H1 (cell line): ENCODE results near the gene BOK.

Source experiments
- BRCA1 ChIP-seq: IDR thresholded peaks from 2 replicates; pipeline ENCODE4 v1.6.1; 2012; ENCODE audit warnings: low read depth, low read length, improper control_type of control experiment
- CEBPB ChIP-seq: IDR thresholded peaks from 2 replicates; pipeline ENCODE4 v1.6.1; 2012; ENCODE audit warnings: low read depth, low read length
- CREB1 ChIP-seq: IDR thresholded peaks from 2 replicates; pipeline ENCODE4 v1.6.1; 2012; ENCODE audit warnings: inconsistent platforms
- RXRA ChIP-seq: IDR thresholded peaks from 2 replicates; pipeline ENCODE4 v1.6.1; 2011; ENCODE audit warnings: low read depth, mild to moderate bottlenecking, low read length, moderate library complexity; ENCODE audit not compliant: insufficient read depth
- SIN3A ChIP-seq, 2 experiments: IDR thresholded peaks in 1 of 2; conservative IDR thresholded peaks in 1 of 2; 2 replicates each; pipeline ENCODE4 v1.6.1; 2011 to 2012; ENCODE audit warnings: low read length in 2 of 2, improper control_type of control experiment in 1 of 2, low read depth in 1 of 2, mild to moderate bottlenecking in 1 of 2
- SP1 ChIP-seq: IDR thresholded peaks from 2 replicates; pipeline ENCODE4 v1.6.1; 2011; ENCODE audit warnings: low read depth, low read length
- YY1 ChIP-seq: IDR thresholded peaks from 2 replicates; pipeline ENCODE4 v1.6.1; 2011; ENCODE audit warnings: low read depth, mild to moderate bottlenecking, low read length
- TF ChIP-seq, protein P1 (sequence below), 3 experiments: IDR thresholded peaks; 1 replicate in 2 of 3; 2 replicates in 1 of 3; pipeline versions ENCODE4 v1.5.1 to v1.6.1; 2011; ENCODE audit warnings: low read length in 3 of 3, mild to moderate bottlenecking in 3 of 3, inconsistent platforms in 2 of 3, low read depth in 1 of 3, moderate library complexity in 1 of 3; ENCODE audit not compliant: insufficient read depth in 1 of 3; ENCODE audit errors: control extremely low read depth in 1 of 3

DNA sequence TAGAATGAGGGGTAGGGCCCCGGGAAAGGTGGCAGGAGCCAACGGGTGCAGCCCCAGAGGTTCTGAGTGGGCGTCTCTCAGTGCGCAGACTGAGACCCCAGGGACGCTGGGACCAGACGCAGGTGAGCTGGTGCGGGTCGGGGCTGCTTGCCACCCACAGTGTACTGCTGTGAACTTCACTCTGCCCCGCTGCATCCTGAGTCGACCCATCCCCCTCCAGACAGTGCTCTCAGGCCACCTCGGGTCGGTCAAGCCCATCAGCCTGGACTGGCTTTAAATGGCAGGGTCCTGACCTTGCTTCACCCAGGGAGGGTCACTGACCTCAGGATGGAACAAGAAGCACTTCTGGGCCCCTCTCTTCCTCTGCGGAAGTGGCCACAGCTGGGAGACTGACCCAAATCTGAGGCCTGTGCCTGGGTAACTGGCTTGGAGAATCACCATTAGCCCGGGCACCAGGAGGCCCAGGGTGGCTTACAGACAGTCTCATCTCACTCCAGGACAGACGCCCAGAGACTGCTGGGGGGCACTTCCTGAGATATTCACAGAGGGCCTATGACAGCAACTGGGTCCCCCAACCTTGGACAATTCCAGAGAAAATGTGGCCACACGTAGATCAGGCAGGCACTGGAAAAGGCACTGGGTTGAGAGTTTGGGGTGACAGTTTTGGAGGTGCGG, 23.7 kb upstream of the BOK start:
- TF ChIP-seq CREB1 (no peak), RXRA (no peak), SIN3A (conservative IDR thresholded peaks at IDR 0.05 in 1 of 2, IDR thresholded peaks at IDR 0.05 in 1 of 2; ENCODE audit: low read depth in 1 of 2, low read length in 2 of 2) (no peak), YY1 (no peak), CEBPB (no peak), SP1 (no peak), BRCA1 (no peak)
- TF ChIP-seq, protein P1, sequence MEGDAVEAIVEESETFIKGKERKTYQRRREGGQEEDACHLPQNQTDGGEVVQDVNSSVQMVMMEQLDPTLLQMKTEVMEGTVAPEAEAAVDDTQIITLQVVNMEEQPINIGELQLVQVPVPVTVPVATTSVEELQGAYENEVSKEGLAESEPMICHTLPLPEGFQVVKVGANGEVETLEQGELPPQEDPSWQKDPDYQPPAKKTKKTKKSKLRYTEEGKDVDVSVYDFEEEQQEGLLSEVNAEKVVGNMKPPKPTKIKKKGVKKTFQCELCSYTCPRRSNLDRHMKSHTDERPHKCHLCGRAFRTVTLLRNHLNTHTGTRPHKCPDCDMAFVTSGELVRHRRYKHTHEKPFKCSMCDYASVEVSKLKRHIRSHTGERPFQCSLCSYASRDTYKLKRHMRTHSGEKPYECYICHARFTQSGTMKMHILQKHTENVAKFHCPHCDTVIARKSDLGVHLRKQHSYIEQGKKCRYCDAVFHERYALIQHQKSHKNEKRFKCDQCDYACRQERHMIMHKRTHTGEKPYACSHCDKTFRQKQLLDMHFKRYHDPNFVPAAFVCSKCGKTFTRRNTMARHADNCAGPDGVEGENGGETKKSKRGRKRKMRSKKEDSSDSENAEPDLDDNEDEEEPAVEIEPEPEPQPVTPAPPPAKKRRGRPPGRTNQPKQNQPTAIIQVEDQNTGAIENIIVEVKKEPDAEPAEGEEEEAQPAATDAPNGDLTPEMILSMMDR (IDR thresholded peaks at IDR 0.05; ENCODE audit: control extremely low read depth in 1 of 3, insufficient read depth in 1 of 3, low read depth in 1 of 3, low read length in 3 of 3), result no peak
